ENCODE results near the gene ABHD5. TPM values are rescaled to one million over a fixed set of nuclear protein-coding genes. Genes with fewer than 3 reads are reported as not detected.

Gene ABHD5
- total and polyA plus RNA-seq, 2 experiments from 2014 or later = 32.3 to 45.5 TPM

DNA sequence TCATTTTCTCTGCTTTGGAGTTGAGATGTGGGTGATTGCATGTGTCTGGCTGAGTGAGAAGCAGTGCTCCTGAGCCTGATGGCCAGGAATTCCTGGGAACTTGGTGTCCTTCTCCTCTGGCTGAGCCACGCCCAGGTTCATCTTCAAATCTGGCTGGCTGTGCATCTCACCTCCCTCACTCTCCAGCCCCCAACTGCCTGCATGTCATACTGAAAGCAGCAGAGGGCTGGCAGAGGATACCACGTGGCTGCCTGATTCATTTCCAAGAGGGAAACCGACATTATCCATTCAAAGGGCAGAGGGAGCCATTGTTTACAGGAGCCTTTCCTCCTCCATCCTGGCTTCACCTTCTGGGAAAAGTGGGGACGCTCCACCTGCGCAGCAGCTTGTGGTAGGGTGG, 57.4 kb downstream of the ABHD5 start:
- H3F3A ChIP-seq (ENCODE audit: insufficient read depth) = peaks cover 15% of the 10 kb centered on the region
- peaks cover 22% of the 10 kb centered on the region for H3K4me1 ChIP-seq (ENCODE audit: insufficient read depth)
- H3K9me2 ChIP-seq (ENCODE audit: insufficient read depth) = no peaks in the 10 kb centered on the region
- in situ Hi-C loops (cut with MboI) = no loop called here
- peak overlapping the region; percentile 44; the same call in 1 of the 2 replicates for H3K9ac ChIP-seq
- peak overlapping the region; percentile 47 for H3K4me2 ChIP-seq (ENCODE audit: unreplicated experiment)
- no peaks in the 10 kb centered on the region for H3K36me3 ChIP-seq (ENCODE audit: low read depth)
- H4K20me1 ChIP-seq (ENCODE audit: insufficient read depth) = no peaks in the 10 kb centered on the region
- H3K79me2 ChIP-seq (ENCODE audit: insufficient read depth) = no peaks in the 10 kb centered on the region
- H2AFZ ChIP-seq = peak overlapping the region; percentile 64
- DNase-seq = peak; percentile 78
- WGBS, 2 experiments (ENCODE audit: low coverage in 1 of 2, low lambda C conversion rate in 2 of 2, missing lambda C conversion rate in 2 of 2) = 42 to 51% methylated on average over 5 of the region's 5 CpGs
- no peaks in the 10 kb centered on the region for H3K9me3 ChIP-seq (ENCODE audit: low read depth)
- no peaks in the 10 kb centered on the region for H3K27me3 ChIP-seq (replicated peaks; ENCODE audit: insufficient read depth)
- H3K4me3 ChIP-seq = no peak overlapping the region
- H3K27ac ChIP-seq = peak overlapping the region; percentile 71
- TF ChIP-seq EZH2 (IDR thresholded peaks at IDR 0.05; ENCODE audit: insufficient read depth, poor library complexity, severe bottlenecking) = no peak
- TF ChIP-seq EZH2phosphoT487 (IDR thresholded peaks at IDR 0.05; ENCODE audit: insufficient read depth, low read depth) = no peak

- H3K9me3 ChIP-seq (ENCODE audit: low read depth) = no peaks in the 10 kb centered on the region
- H3K79me2 ChIP-seq (ENCODE audit: insufficient read depth) = no peaks in the 10 kb centered on the region
- DNase-seq = no peak
- H3K27me3 ChIP-seq (replicated peaks; ENCODE audit: insufficient read depth) = no peaks in the 10 kb centered on the region
- peak overlapping the region; percentile 64 for H2AFZ ChIP-seq
- H3K9ac ChIP-seq = peak overlapping the region; percentile 6; the same call in 1 of the 2 replicates
- no peak for TF ChIP-seq EZH2 (IDR thresholded peaks at IDR 0.05; ENCODE audit: insufficient read depth, poor library complexity, severe bottlenecking)
- TF ChIP-seq EZH2phosphoT487 (IDR thresholded peaks at IDR 0.05; ENCODE audit: insufficient read depth, low read depth) = no peak
- in situ Hi-C loops (cut with MboI) = no loop called here
- H4K20me1 ChIP-seq (ENCODE audit: insufficient read depth) = no peaks in the 10 kb centered on the region
- H3F3A ChIP-seq (ENCODE audit: insufficient read depth) = peaks cover 17% of the 10 kb centered on the region
- H3K4me2 ChIP-seq (ENCODE audit: unreplicated experiment) = peak overlapping the region; percentile 47
- H3K36me3 ChIP-seq (ENCODE audit: low read depth) = no peaks in the 10 kb centered on the region
- 88 to 91% methylated on average over 5 of the region's 5 CpGs for WGBS, 2 experiments (ENCODE audit: low coverage in 1 of 2, low lambda C conversion rate in 2 of 2, missing lambda C conversion rate in 2 of 2)
- H3K4me1 ChIP-seq (ENCODE audit: insufficient read depth) = peaks cover 23% of the 10 kb centered on the region
- H3K27ac ChIP-seq = peak overlapping the region; percentile 71
- H3K9me2 ChIP-seq (ENCODE audit: insufficient read depth) = no peaks in the 10 kb centered on the region
- no peak overlapping the region for H3K4me3 ChIP-seq
Observed at GRCh38 chr3:43748645-43749044, 57.9 kb downstream of the ABHD5 start.

GRCh38 chr3:43752905-43753304, 62.2 kb downstream of the ABHD5 start:
- WGBS, 2 experiments (ENCODE audit: low coverage in 1 of 2, low lambda C conversion rate in 2 of 2, missing lambda C conversion rate in 2 of 2) = 93 to 96% methylated on average over 3 of the region's 3 CpGs
- no peaks in the 10 kb centered on the region for H3K9me3 ChIP-seq (ENCODE audit: low read depth)
- H3K4me3 ChIP-seq = no peak overlapping the region
- no peak overlapping the region for H3K4me2 ChIP-seq (ENCODE audit: unreplicated experiment)
- H4K20me1 ChIP-seq (ENCODE audit: insufficient read depth) = no peaks in the 10 kb centered on the region
- H3K9me2 ChIP-seq (ENCODE audit: insufficient read depth) = no peaks in the 10 kb centered on the region
- no peaks in the 10 kb centered on the region for H3K27me3 ChIP-seq (replicated peaks; ENCODE audit: insufficient read depth)
- no peak overlapping the region for H3K9ac ChIP-seq
- TF ChIP-seq EZH2phosphoT487 (IDR thresholded peaks at IDR 0.05; ENCODE audit: insufficient read depth, low read depth) (no peak), EZH2 (IDR thresholded peaks at IDR 0.05; ENCODE audit: insufficient read depth, poor library complexity, severe bottlenecking) (no peak)
- no peaks in the 10 kb centered on the region for H3K79me2 ChIP-seq (ENCODE audit: insufficient read depth)
- H3K4me1 ChIP-seq (ENCODE audit: insufficient read depth) = peaks cover 34% of the 10 kb centered on the region
- H3F3A ChIP-seq (ENCODE audit: insufficient read depth) = peaks cover 30% of the 10 kb centered on the region
- in situ Hi-C loops (cut with MboI) = no loop called here
- no peak overlapping the region for H3K27ac ChIP-seq
- no peaks in the 10 kb centered on the region for H3K36me3 ChIP-seq (ENCODE audit: low read depth)
- no peak overlapping the region for H2AFZ ChIP-seq
- peak; percentile 64 for DNase-seq

- no peaks in the 10 kb centered on the region for H3K36me3 ChIP-seq (ENCODE audit: low read depth)
- H4K20me1 ChIP-seq (ENCODE audit: insufficient read depth) = no peaks in the 10 kb centered on the region
- no peak overlapping the region for H3K9ac ChIP-seq
- in situ Hi-C loops (cut with MboI) = no loop called here
- peak overlapping the region; percentile 36 for H3K27ac ChIP-seq
- H3K4me2 ChIP-seq (ENCODE audit: unreplicated experiment) = peak overlapping the region; percentile 27
- H3K9me3 ChIP-seq (ENCODE audit: low read depth) = no peaks in the 10 kb centered on the region
- no peak overlapping the region for H2AFZ ChIP-seq
- DNase-seq = peak; percentile 66
- H3K79me2 ChIP-seq (ENCODE audit: insufficient read depth) = no peaks in the 10 kb centered on the region
- peaks cover 36% of the 10 kb centered on the region for H3K4me1 ChIP-seq (ENCODE audit: insufficient read depth)
- H3K9me2 ChIP-seq (ENCODE audit: insufficient read depth) = no peaks in the 10 kb centered on the region
- TF ChIP-seq EZH2 (IDR thresholded peaks at IDR 0.05; ENCODE audit: insufficient read depth, poor library complexity, severe bottlenecking) (no peak), EZH2phosphoT487 (IDR thresholded peaks at IDR 0.05; ENCODE audit: insufficient read depth, low read depth) (no peak)
- H3K4me3 ChIP-seq = no peak overlapping the region
- H3F3A ChIP-seq (ENCODE audit: insufficient read depth) = peaks cover 28% of the 10 kb centered on the region; the same call in 1 of the 2 replicates
- WGBS, 2 experiments (ENCODE audit: low coverage in 1 of 2, low lambda C conversion rate in 2 of 2, missing lambda C conversion rate in 2 of 2) = 20 to 23% methylated on average over 5 of the region's 5 CpGs
- H3K27me3 ChIP-seq (replicated peaks; ENCODE audit: insufficient read depth) = no peaks in the 10 kb centered on the region
Observed at GRCh38 chr3:43753741-43754715, 63.3 kb downstream of the ABHD5 start.

Measured in GM23248 (cell line).